Measurements from ENCODE around the gene ATP6V1B1.
A peak's percentile ranks its signal among the peaks of the same experiment; 100 is the strongest.

The ATP6V1B1 gene

GRCh38 chr2:70905443-70906421 is 30.0 kb upstream of the ATP6V1B1 start:
- CTCF ChIA-PET = interaction anchor here (2.6 kb wide), 1 partner anchor 41 kb away, joined by 12 read pairs; no protein-coding TSS in a partner anchor

GRCh38 chr2:70906439-70907005 is 29.2 kb upstream of the ATP6V1B1 start:
- no peak for DNase-seq (ENCODE audit: extremely low spot score)
- ChIA-PET CTCF (interaction anchor here (1.2 to 2.6 kb wide), 3 partner anchors 13 to 41 kb away, joined by 3 to 12 read pairs (median 4); no protein-coding TSS in a partner anchor), POLR2A (no interaction called here)
- no peak for TF ChIP-seq CTCF (IDR thresholded peaks at IDR 0.05; ENCODE audit: control extremely low read depth, extremely low read depth, low read depth, missing control alignments)

More at GRCh38 chr2:70905443-70906421, 30.0 kb upstream of the ATP6V1B1 start:
- POLR2A ChIA-PET = no interaction called here
- no peak for TF ChIP-seq CTCF (IDR thresholded peaks at IDR 0.05; ENCODE audit: control extremely low read depth, extremely low read depth, low read depth, missing control alignments)
- peak; percentile 6 for DNase-seq (ENCODE audit: extremely low spot score)

- TF ChIP-seq CTCF (IDR thresholded peaks at IDR 0.05; ENCODE audit: control extremely low read depth, extremely low read depth, low read depth, missing control alignments) = no peak
- POLR2A ChIA-PET = no interaction called here
Observed at GRCh38 chr2:70907130-70908057, 28.3 kb upstream of the ATP6V1B1 start.

GRCh38 chr2:70916291-70916690 is 19.4 kb upstream of the ATP6V1B1 start:
- ChIA-PET CTCF (interaction anchor here (1.2 to 2.9 kb wide), 2 partner anchors 32 to 45 kb away, joined by 6 to 15 read pairs; no protein-coding TSS in a partner anchor), POLR2A (no interaction called here)
- DNase-seq (ENCODE audit: extremely low spot score) = no peak
- no peak for TF ChIP-seq CTCF (IDR thresholded peaks at IDR 0.05; ENCODE audit: control extremely low read depth, extremely low read depth, low read depth, missing control alignments)

More at GRCh38 chr2:70907130-70908057, 28.3 kb upstream of the ATP6V1B1 start:
- CTCF ChIA-PET = interaction anchor here (0.9 to 2.6 kb wide), 5 partner anchors 13 to 40 kb away, joined by 3 to 12 read pairs (median 3); no protein-coding TSS in a partner anchor
- no peak for DNase-seq (ENCODE audit: extremely low spot score)

- ChIA-PET CTCF (interaction anchor here (1.0 to 2.9 kb wide), 2 partner anchors 13 to 46 kb away, joined by 3 to 15 read pairs; no protein-coding TSS in a partner anchor), POLR2A (no interaction called here)
- TF ChIP-seq CTCF (IDR thresholded peaks at IDR 0.05; ENCODE audit: control extremely low read depth, extremely low read depth, low read depth, missing control alignments) = no peak
- DNase-seq (ENCODE audit: extremely low spot score) = no peak
Observed at GRCh38 chr2:70918016-70918415, 17.7 kb upstream of the ATP6V1B1 start.

All from GM10248 (cell line).